CD4-positive, alpha-beta T cell treated with Interleukin-2 at 100 ng/mL for 4 hours (primary cell): ENCODE data around the gene CRELD2.

Experiments
- DNase-seq: peaks from one replicate; pipeline ENCODE4 v3.0.0-alpha.2; 2020; ENCODE audit warnings: low spot score

The CRELD2 gene

GRCh38 chr22:49913026-49913425, 5.4 kb upstream of the CRELD2 start:
- no peak for DNase-seq

- no peak for DNase-seq
Observed at GRCh38 chr22:49913446-49913845, 5.0 kb upstream of the CRELD2 start.

- no peak for DNase-seq
Observed at GRCh38 chr22:49914256-49914655, 4.2 kb upstream of the CRELD2 start.

- DNase-seq = no peak
Observed at GRCh38 chr22:49915610-49916009, 2.8 kb upstream of the CRELD2 start.

GRCh38 chr22:49916831-49917230, 1.6 kb upstream of the CRELD2 start:
- no peak for DNase-seq

GRCh38 chr22:49918911-49919881, 762 bp downstream of the CRELD2 start:
- DNase-seq = no peak

GRCh38 chr22:49920859-49921258, 2.4 kb downstream of the CRELD2 start:
- no peak for DNase-seq

- DNase-seq = no peak
Observed at GRCh38 chr22:49921508-49922278, 3.3 kb downstream of the CRELD2 start.

- DNase-seq = no peak
Observed at GRCh38 chr22:49922484-49922883, 4.0 kb downstream of the CRELD2 start.

- DNase-seq = no peak
Observed at GRCh38 chr22:49922926-49923325, 4.5 kb downstream of the CRELD2 start.

GRCh38 chr22:49923445-49923844, 5.0 kb downstream of the CRELD2 start:
- DNase-seq = no peak

GRCh38 chr22:49924113-49924833, 5.8 kb downstream of the CRELD2 start:
- DNase-seq = no peak

GRCh38 chr22:49925525-49926128, 7.2 kb downstream of the CRELD2 start:
- DNase-seq = peak; percentile 79

- no peak for DNase-seq
Observed at GRCh38 chr22:49926916-49927315, 8.5 kb downstream of the CRELD2 start.

GRCh38 chr22:49927483-49928184, 9.2 kb downstream of the CRELD2 start:
- no peak for DNase-seq

- DNase-seq = no peak
Observed at GRCh38 chr22:49928185-49928495, 9.7 kb downstream of the CRELD2 start.

GRCh38 chr22:49928555-49929210, 10.2 kb downstream of the CRELD2 start:
- no peak for DNase-seq

GRCh38 chr22:49929211-49929979, 11.0 kb downstream of the CRELD2 start:
- peak; percentile 74 for DNase-seq

GRCh38 chr22:49929994-49930575, 11.7 kb downstream of the CRELD2 start:
- no peak for DNase-seq
